Measurements from ENCODE around the gene NIPBL. TPM values are rescaled to one million over a fixed set of nuclear protein-coding genes. Genes with fewer than 3 reads are reported as not detected.
"Not testable (repeated sequence)": the region's sequence is repeated elsewhere in the genome, so short reads cannot be mapped to it uniquely, and the experiment has no call there.

The NIPBL gene
- total RNA-seq, 2 donors from 2014 or later: 29.8 to 38.9 TPM

- intact Hi-C loops (cut with DNase I): no loop called here
- no peak overlapping the region for H3K27ac ChIP-seq
- H3K4me1 ChIP-seq: peaks cover 16% of the 10 kb centered on the region
- no peaks in the 10 kb centered on the region for H3K27me3 ChIP-seq
- DNase-seq: no peak
- 88 to 89% methylated on average over 1 of the region's 1 CpG for WGBS, 2 donors
- no peak for TF ChIP-seq POLR2A (IDR thresholded peaks at IDR 0.05)
- TF ChIP-seq, protein P1, sequence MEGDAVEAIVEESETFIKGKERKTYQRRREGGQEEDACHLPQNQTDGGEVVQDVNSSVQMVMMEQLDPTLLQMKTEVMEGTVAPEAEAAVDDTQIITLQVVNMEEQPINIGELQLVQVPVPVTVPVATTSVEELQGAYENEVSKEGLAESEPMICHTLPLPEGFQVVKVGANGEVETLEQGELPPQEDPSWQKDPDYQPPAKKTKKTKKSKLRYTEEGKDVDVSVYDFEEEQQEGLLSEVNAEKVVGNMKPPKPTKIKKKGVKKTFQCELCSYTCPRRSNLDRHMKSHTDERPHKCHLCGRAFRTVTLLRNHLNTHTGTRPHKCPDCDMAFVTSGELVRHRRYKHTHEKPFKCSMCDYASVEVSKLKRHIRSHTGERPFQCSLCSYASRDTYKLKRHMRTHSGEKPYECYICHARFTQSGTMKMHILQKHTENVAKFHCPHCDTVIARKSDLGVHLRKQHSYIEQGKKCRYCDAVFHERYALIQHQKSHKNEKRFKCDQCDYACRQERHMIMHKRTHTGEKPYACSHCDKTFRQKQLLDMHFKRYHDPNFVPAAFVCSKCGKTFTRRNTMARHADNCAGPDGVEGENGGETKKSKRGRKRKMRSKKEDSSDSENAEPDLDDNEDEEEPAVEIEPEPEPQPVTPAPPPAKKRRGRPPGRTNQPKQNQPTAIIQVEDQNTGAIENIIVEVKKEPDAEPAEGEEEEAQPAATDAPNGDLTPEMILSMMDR (IDR thresholded peaks at IDR 0.05): no peak
- ATAC-seq: no peak
- no peaks in the 10 kb centered on the region for H3K9me3 ChIP-seq
- no peaks in the 10 kb centered on the region for H3K36me3 ChIP-seq (replicated peaks in 1 of 2; ENCODE audit: insufficient read depth in 1 of 2, low read depth in 2 of 2)
- no peak overlapping the region for H3K4me3 ChIP-seq
These were observed 23.3 kb downstream of the NIPBL start for GRCh38 chr5:36899860-36900259.

- H3K36me3 ChIP-seq (replicated peaks in 1 of 2; ENCODE audit: insufficient read depth in 1 of 2, low read depth in 2 of 2): no peaks in the 10 kb centered on the region
- ATAC-seq (no peak), DNase-seq (no peak)
- H3K4me3 ChIP-seq: no peak overlapping the region
- peaks cover 16% of the 10 kb centered on the region for H3K4me1 ChIP-seq
- no peaks in the 10 kb centered on the region for H3K9me3 ChIP-seq
- intact Hi-C loops (cut with DNase I): no loop called here
- 66 to 77% methylated on average over 2 of the region's 2 CpGs for WGBS, 2 donors
- H3K27me3 ChIP-seq: no peaks in the 10 kb centered on the region
- TF ChIP-seq POLR2A (IDR thresholded peaks at IDR 0.05): no peak
- TF ChIP-seq, protein P1 (IDR thresholded peaks at IDR 0.05): no peak
- H3K27ac ChIP-seq: no peak overlapping the region
These were observed 23.7 kb downstream of the NIPBL start for GRCh38 chr5:36900283-36900682.

DNA sequence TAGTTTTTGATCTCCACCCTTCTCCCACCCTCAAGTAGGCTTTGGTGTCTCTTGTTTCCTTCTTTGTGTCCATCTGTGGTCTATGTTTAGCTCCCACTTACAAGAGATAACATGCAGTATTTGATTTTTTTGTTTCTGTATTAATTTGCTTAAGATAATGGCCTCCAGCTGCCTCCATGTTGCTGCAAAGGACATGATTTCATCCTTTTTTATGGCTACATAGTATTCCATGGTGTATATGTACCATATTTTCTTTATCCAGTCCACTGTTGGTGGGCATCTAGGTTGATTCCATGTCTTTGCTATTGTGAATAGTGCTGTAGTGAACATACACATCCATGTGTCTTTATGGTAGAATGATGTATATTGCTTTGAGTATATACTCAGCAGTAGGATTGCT lies 24.5 kb downstream of the NIPBL start:
- intact Hi-C loops (cut with DNase I); H3K27ac ChIP-seq; H3K9me3 ChIP-seq; H3K4me3 ChIP-seq; H3K36me3 ChIP-seq (replicated peaks in 1 of 2; ENCODE audit: insufficient read depth in 1 of 2, low read depth in 2 of 2); DNase-seq; H3K27me3 ChIP-seq; ATAC-seq: not testable (repeated sequence)
- H3K4me1 ChIP-seq: peaks cover 16% of the 10 kb centered on the region

- Histone ChIP-seq H3K4me1 (peaks cover 16% of the 10 kb centered on the region), H3K27ac (no peak overlapping the region), H3K4me3 (no peak overlapping the region), H3K36me3 (replicated peaks in 1 of 2; ENCODE audit: insufficient read depth in 1 of 2, low read depth in 2 of 2) (no peaks in the 10 kb centered on the region), H3K27me3 (no peaks in the 10 kb centered on the region), H3K9me3 (no peaks in the 10 kb centered on the region)
- TF ChIP-seq, protein P1 (IDR thresholded peaks at IDR 0.05): no peak
- TF ChIP-seq POLR2A (IDR thresholded peaks at IDR 0.05): no peak
- no peak for DNase-seq
- no peak for ATAC-seq
- 97 to 100% methylated on average over 3 of the region's 3 CpGs for WGBS, 2 donors
- intact Hi-C loops (cut with DNase I): no loop called here
These were observed 25.3 kb downstream of the NIPBL start for GRCh38 chr5:36901856-36902255.

- Histone ChIP-seq H3K4me1 (peaks cover 16% of the 10 kb centered on the region), H3K27me3 (no peaks in the 10 kb centered on the region), H3K27ac (no peak overlapping the region), H3K9me3 (no peaks in the 10 kb centered on the region), H3K4me3 (no peak overlapping the region), H3K36me3 (replicated peaks in 1 of 2; ENCODE audit: insufficient read depth in 1 of 2, low read depth in 2 of 2) (no peaks in the 10 kb centered on the region)
- ATAC-seq: no peak
- intact Hi-C loops (cut with DNase I): no loop called here
- no peak for DNase-seq
- TF ChIP-seq POLR2A (IDR thresholded peaks at IDR 0.05): no peak
- TF ChIP-seq, protein P1 (IDR thresholded peaks at IDR 0.05): no peak
- WGBS, 2 donors: 79 to 100% methylated on average over 1 of the region's 1 CpG
These were observed 25.8 kb downstream of the NIPBL start for GRCh38 chr5:36902353-36902752.

Data from body of pancreas (tissue), 4 donors.